Measurements from ENCODE around the gene DCAF15.

DCAF15 gene

DNA sequence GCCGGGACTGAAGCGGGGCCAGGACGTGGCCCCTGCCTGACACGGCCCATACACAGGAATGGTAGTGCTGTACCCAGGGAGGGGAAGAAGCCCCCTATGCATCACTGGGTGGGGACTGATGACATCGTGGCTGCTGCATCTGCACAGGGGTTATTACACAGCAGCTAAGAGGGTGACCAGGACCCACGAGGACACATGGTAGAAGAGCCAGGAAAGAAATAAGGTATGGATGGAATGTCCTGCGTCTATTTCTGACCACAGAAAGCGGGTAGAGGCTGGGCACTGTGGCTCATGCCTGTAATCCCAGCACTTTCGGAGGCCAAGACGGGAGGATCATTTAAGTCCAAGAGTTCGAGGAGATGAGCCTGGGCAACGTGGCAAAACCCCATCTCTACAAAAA lies 24.1 kb downstream of the DCAF15 start:
- no peak for DNase-seq (ENCODE audit: low read depth)

DNA sequence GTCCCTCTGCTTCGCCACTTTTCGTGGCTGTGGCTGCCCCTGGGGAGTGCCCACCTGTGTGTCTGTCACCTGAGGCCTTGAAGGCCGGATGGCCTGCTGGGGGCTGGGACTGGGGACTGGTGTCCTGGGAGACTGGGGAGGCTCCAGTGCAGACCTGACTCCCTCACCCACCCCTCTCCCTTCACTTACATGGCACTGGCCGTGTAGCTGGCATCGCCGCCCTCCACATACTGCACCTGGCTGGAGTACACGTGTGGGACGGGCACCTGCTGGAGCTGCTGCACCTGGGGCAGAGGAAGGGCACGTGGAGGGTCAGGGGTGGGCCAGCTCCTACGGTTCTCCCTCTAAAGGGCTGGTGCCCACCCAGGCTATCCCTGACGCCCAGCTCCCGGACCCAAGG lies 25.5 kb downstream of the DCAF15 start:
- DNase-seq (ENCODE audit: low read depth) = no peak

DNA sequence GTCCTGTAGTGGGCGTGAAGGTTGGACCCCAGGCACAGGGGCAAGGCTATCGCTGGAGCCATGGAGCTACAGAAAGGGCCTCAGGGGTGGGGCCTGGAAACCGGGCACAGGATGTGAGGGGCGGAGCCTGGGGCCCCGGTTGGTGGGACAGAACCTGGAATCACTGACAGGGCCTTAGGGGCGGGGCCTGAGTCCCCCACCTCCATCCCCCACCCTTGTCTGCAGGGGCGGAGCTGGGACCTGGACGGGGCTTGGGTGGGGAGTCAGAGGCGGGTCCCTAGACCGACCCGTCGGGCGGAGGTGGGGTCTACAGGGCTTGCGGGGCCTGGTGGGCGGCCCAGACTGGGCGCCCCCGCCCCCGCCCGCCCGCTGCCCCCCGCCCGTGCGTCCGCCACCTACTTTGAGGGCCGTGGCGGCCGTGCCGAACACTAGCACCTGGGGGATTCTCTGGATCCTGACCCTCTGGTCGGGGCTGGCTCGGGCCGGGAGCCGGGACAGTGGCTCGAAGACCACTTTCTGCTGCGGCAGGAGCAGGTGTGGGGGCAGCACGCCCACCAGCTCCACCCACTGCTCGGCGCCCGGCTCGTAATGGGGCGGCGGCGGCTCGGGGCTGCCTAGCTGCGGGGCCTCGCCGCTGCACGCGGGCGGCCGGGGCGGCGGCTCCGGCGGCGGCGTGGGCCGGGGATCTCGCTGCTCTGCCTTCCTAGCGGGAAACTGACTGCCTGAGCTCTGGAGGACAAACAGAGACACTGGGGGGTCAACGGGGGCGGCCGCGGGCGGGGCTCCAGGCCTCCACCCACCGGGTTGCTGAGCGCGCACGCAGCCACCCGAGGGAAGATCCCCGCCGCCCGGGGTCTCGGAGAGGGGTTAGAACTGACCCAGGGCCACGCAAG lies 26.3 kb downstream of the DCAF15 start:
- DNase-seq (ENCODE audit: low read depth) = no peak

DNA sequence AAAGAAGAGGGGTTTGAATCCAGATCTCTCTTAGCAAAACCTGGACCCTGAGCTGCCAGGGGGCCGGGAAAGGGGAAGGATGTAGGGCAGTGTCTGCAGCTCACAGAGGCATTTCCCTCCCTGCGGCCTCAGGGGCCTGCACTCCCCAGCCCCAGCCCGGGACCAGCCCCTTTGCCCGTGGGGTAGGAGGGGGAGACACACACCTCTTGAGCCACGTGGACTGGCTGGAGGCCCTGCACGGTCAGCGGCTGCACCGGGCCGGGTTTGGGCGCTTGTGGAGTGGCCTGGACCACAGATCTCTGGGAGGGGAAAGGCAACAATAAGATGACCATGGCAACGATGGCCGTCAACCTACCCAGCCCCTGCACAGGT lies 26.9 kb downstream of the DCAF15 start:
- DNase-seq (ENCODE audit: low read depth) = no peak

DNA sequence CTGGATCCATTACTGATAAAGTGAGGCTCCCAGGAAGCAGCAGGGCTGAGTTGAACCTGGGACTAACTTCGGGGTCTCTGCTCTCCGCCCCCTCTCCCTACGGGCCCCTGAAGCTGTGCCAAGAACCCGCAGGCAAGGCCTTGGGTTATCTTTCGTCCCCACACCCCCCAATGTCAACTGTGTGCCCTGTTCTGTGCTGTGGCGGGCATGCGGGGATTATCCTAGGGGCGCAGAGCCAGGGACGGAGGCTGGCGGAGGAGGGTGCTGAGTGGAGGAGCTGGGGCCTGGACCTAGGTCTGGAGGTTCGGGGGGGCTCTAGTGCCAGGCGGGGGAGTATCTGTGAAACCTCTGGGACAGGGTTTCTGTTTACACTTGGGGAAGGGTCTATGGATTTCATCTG lies 27.4 kb downstream of the DCAF15 start:
- no peak for DNase-seq (ENCODE audit: low read depth)

DNA sequence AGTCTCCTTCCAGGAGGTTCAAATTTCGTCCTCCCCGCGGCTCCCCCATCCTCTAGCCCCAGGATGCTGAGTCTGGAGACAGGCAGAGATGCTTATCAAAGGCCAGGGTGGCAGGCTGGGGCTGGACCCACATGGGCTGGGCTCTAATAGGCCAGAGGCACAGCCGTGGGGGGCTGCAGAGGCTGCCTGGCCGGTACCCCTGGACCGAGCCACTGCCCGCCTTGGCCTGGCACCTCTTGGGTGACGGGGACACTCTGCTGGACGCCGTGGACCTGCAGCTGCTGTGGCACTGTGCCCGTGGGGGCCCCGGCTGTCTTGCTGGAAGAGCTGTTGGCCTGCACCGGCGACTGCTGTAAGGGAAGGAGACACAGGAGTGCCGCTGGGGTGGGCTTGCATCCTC lies 28.0 kb downstream of the DCAF15 start:
- no peak for DNase-seq (ENCODE audit: low read depth)

GRCh38 chr19:13981021-13981420 lies 28.7 kb downstream of the DCAF15 start:
- DNase-seq (ENCODE audit: low read depth) = no peak

DNA sequence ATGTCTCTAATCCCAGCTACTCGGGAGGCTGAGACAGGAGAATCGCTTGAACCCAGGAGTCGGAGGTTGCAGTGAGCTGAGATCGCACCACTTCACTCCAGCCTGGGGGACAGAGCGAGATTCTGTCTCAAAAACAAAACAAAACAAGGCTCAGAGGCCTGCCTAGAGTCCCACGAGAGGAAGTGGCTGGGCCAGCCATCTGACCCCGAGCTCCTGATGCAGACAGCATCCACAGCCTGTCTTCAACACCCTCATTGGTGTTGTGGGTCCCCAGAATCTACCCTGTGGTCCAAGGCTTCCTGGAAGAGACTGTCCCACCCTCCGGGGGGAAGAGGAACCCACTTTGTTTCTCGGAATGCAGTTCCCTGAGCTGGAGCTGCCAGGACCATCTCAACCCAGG lies 29.2 kb downstream of the DCAF15 start:
- DNase-seq (ENCODE audit: low read depth) = no peak

DNA sequence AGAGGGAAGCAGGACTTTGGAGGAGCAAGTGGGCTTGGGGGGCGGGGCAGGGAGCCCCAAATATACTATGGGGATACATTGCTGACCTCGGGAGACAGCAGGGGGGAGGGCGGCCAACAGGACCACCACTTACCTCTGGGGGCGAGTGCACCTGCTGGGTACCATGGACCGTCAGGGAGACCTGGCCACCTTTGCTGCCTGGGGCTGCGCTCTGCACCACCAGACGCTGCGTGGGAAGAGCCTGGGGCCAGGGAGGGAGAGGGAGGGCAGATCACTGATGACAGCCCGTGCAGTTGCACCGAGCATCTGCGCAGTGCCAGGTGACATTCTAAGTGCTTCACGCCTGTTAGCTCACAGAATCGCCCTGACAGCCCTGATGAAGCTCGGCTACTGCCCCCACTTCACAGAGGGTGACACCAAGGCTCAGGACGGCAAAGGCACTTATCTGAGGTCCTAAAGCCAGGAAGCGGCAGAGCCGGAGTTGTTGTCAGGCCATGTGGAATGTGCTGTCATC lies 29.7 kb downstream of the DCAF15 start:
- no peak for DNase-seq (ENCODE audit: low read depth)

DNA sequence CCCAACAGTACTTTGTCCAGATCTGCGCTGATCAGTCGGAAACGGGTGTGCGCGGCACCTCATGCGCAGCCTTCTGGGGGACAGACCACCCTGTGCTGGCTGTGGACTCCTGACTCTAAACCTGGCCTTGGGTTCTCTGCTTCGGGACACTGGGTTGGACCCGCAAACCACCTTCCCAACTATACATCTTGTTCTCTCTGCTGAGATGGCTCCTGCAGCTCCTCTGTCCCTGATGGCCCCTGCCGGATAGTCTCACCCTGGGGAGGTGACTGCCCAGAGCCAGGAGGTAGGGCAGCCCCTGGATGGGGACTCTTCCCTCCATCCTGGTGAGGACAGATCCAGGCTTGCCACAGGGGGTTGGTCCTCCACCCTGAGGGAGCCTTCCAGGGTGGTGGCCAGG lies 30.5 kb downstream of the DCAF15 start:
- no peak for DNase-seq (ENCODE audit: low read depth)

- DNase-seq (ENCODE audit: low read depth) = no peak
Observed at GRCh38 chr19:13983213-13983889, 31.0 kb downstream of the DCAF15 start.

DNA sequence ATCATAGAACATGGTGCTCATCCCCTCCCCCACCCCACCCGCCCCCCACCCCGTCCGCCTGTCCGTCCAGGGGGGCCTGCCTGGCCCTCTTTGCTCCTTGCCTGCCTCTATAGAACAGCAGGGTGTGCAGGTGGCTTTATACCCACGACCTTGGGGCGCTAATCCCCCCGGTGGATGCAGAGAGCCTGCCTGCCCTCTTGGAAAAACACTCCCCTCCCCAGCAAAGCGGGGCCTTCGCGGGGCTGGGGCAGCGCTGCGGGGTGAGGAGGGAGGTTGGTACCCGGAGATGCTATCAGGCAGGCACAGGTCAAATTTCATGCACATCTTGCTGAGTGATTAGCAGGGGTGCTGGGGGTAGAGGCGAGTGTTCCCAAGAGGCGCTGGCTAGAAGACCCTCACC lies 31.9 kb downstream of the DCAF15 start:
- no peak for DNase-seq (ENCODE audit: low read depth)

- DNase-seq (ENCODE audit: low read depth) = no peak
Observed at GRCh38 chr19:13984875-13985741, 32.8 kb downstream of the DCAF15 start.

DNA sequence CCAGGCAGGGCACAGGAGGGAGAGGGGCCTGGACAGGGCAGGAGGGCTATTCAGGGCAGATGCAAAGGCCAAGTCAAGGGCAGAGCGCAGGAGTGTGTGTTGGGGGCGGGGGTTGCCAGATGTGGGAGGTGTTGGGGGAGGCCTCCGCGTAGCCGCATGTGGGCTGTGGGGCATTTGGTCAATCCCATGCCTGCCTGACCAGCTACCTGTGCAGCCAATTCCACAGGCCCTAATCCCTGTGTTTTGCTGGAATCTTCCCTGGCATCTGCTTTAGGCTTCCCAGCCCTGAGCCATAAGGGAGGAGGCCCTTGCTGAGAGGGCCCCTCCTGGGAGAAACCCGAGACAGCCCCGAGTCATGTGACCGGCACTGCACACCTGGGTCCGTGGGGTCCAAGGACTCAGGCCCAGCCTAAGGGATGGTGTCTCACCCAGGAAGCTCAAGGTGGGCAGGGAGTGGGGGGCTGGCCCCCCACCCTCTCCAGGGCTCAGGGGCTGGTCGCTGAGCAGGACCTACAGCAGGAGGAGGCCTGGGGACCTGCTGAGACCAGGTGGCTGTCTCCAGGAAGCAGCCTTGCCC lies 33.5 kb downstream of the DCAF15 start:
- no peak for DNase-seq (ENCODE audit: low read depth)

- no peak for DNase-seq (ENCODE audit: low read depth)
Observed at GRCh38 chr19:13986348-13986904, 34.1 kb downstream of the DCAF15 start.

GRCh38 chr19:13987101-13987890 lies 35.0 kb downstream of the DCAF15 start:
- DNase-seq (ENCODE audit: low read depth) = no peak

GRCh38 chr19:13989487-13989886 lies 37.2 kb downstream of the DCAF15 start:
- DNase-seq (ENCODE audit: low read depth) = no peak

- DNase-seq (ENCODE audit: low read depth) = no peak
Observed at GRCh38 chr19:13990085-13990484, 37.8 kb downstream of the DCAF15 start.

- no peak for DNase-seq (ENCODE audit: low read depth)
Observed at GRCh38 chr19:13992025-13992424, 39.7 kb downstream of the DCAF15 start.

GRCh38 chr19:13993590-13994300 lies 41.4 kb downstream of the DCAF15 start:
- no peak for DNase-seq (ENCODE audit: low read depth)
